ENCODE measurements around the gene VPS8. TPM values are rescaled to one million over a fixed set of nuclear protein-coding genes. Genes with fewer than 3 reads are reported as not detected.

Gene VPS8
- total and polyA plus RNA-seq, 2 donors (not counting 1 experiment from before 2014, with no cell fraction given) = 24.9 to 99.4 TPM

DNA sequence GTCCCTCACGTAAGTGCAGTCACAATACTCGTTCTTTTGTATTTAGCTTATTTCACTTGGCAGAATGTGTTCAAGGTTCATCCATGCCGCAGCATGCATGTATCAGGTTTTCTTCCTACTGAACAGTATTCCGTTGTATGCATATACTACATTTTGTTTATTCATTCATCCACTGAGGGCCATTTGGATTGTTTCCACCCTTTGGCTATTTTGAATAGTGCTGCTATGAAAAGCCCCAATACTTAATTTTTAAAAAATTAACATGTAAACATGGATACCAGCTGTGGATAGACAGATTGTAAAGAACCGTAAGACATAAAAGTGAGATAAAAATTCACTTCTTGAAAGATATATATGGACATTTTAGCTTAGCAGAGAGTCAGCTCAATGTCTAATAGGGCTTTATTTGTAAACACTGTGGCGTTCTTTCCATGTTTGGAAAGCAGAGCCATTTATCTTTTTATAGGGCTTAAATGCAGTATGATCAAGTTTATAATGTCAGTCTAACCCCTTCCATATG, 115.9 kb downstream of the VPS8 start:
- Histone ChIP-seq H3K27me3 (ENCODE audit: control insufficient read depth, insufficient read depth, low read length) (no peaks in the 10 kb centered on the region), H2AFZ (ENCODE audit: low read length) (no peak overlapping the region), H3K4me3 (replicated peaks in 1 of 4; ENCODE audit: control extremely low read depth in 1 of 4, insufficient read depth in 1 of 4, low read depth in 3 of 4, low read length in 4 of 4) (no peak overlapping the region), H3K4me1 (ENCODE audit: control insufficient read depth, extremely low read depth, insufficient read depth, low read length) (no peaks in the 10 kb centered on the region), H3K27ac (ENCODE audit: insufficient read depth, low read length) (no peak overlapping the region), H4K20me1 (ENCODE audit: control insufficient read depth, extremely low read depth, insufficient read depth, low read length) (no peaks in the 10 kb centered on the region), H3K79me2 (ENCODE audit: control insufficient read depth, insufficient read depth, low read length) (no peaks in the 10 kb centered on the region), H3K36me3 (ENCODE audit: control insufficient read depth, insufficient read depth, low read length) (no peaks in the 10 kb centered on the region), H3K9me3 (ENCODE audit: control insufficient read depth, insufficient read depth, low read depth, low read length) (no peaks in the 10 kb centered on the region), H3K4me2 (ENCODE audit: extremely low read depth, insufficient read depth, low read length) (no peak overlapping the region), H3K9ac (ENCODE audit: insufficient read depth, low read length) (no peak overlapping the region)
- DNase-seq (ENCODE audit: low read depth in 2 of 2) = peak in 1 of 2 donors; percentile 13
- TF ChIP-seq CTCF (conservative IDR thresholded peaks at IDR 0.05 in 1 of 2, IDR thresholded peaks at IDR 0.05 in 1 of 2; ENCODE audit: low read depth in 1 of 2, low read length in 2 of 2) = no peak
- no peak for TF ChIP-seq EZH2 (IDR thresholded peaks at IDR 0.05; ENCODE audit: low read length, missing control alignments)

DNA sequence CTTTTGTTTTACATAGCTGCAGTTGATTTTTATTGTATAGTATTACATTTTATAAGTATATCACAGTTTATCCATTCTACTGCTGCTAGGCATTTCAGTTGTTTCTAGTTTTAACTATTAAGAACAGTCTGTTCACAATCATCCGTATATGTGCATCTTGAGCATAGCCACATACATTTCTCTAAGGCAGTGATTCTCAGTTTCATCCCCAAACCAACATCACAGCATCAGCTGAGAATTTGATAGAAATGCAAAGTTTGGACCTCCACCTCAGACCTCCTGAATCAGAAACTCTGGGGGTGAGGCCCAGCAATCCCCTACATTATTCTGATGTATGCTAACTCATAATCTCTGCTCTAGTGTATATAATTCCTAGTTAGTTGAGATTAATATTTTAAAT, 120.8 kb downstream of the VPS8 start:
- Histone ChIP-seq H4K20me1 (ENCODE audit: control insufficient read depth, extremely low read depth, insufficient read depth, low read length) (no peaks in the 10 kb centered on the region), H2AFZ (ENCODE audit: low read length) (no peak overlapping the region), H3K27ac (ENCODE audit: insufficient read depth, low read length) (no peak overlapping the region), H3K9ac (ENCODE audit: insufficient read depth, low read length) (no peak overlapping the region), H3K36me3 (ENCODE audit: control insufficient read depth, insufficient read depth, low read length) (no peaks in the 10 kb centered on the region), H3K4me1 (ENCODE audit: control insufficient read depth, extremely low read depth, insufficient read depth, low read length) (no peaks in the 10 kb centered on the region), H3K9me3 (ENCODE audit: control insufficient read depth, insufficient read depth, low read depth, low read length) (no peaks in the 10 kb centered on the region), H3K4me3 (replicated peaks in 1 of 4; ENCODE audit: control extremely low read depth in 1 of 4, insufficient read depth in 1 of 4, low read depth in 3 of 4, low read length in 4 of 4) (no peak overlapping the region), H3K4me2 (ENCODE audit: extremely low read depth, insufficient read depth, low read length) (no peak overlapping the region), H3K27me3 (ENCODE audit: control insufficient read depth, insufficient read depth, low read length) (no peaks in the 10 kb centered on the region), H3K79me2 (ENCODE audit: control insufficient read depth, insufficient read depth, low read length) (no peaks in the 10 kb centered on the region)
- DNase-seq (ENCODE audit: low read depth in 2 of 2) = no peak
- TF ChIP-seq CTCF (conservative IDR thresholded peaks at IDR 0.05 in 1 of 2, IDR thresholded peaks at IDR 0.05 in 1 of 2; ENCODE audit: low read depth in 1 of 2, low read length in 2 of 2) = no peak
- no peak for TF ChIP-seq EZH2 (IDR thresholded peaks at IDR 0.05; ENCODE audit: low read length, missing control alignments)

DNA sequence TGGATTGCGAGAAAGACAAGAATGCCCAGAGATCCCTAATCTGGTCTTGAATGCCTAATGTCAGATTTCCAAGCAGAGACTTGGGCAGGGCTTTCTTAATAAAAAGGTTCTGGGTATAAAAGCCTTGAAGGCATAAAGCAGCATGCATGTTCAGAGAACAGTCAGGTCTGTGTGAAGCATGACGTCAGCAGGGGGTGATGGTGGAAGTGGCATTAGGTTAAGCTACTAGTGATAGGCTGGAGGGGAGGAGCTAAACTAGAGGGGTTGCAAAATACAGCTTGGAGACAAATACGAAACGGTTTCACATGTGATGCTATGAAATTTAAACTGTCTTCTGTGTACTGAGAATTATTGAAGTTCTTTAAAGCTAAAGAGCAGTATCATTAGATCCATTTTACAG, 125.6 kb downstream of the VPS8 start:
- TF ChIP-seq CTCF (conservative IDR thresholded peaks at IDR 0.05 in 1 of 2, IDR thresholded peaks at IDR 0.05 in 1 of 2; ENCODE audit: low read depth in 1 of 2, low read length in 2 of 2) = no peak
- no peak for TF ChIP-seq EZH2 (IDR thresholded peaks at IDR 0.05; ENCODE audit: low read length, missing control alignments)
- H3K4me2 ChIP-seq (ENCODE audit: extremely low read depth, insufficient read depth, low read length) = no peak overlapping the region

More for the DNA sequence above, 125.6 kb downstream of the VPS8 start:
- H3K4me1 ChIP-seq (ENCODE audit: control insufficient read depth, extremely low read depth, insufficient read depth, low read length) = no peaks in the 10 kb centered on the region
- no peak overlapping the region for H2AFZ ChIP-seq (ENCODE audit: low read length)
- no peak overlapping the region for H3K9ac ChIP-seq (ENCODE audit: insufficient read depth, low read length)
- H4K20me1 ChIP-seq (ENCODE audit: control insufficient read depth, extremely low read depth, insufficient read depth, low read length) = no peaks in the 10 kb centered on the region
- DNase-seq (ENCODE audit: low read depth in 2 of 2) = no peak
- no peaks in the 10 kb centered on the region for H3K36me3 ChIP-seq (ENCODE audit: control insufficient read depth, insufficient read depth, low read length)
- no peaks in the 10 kb centered on the region for H3K9me3 ChIP-seq (ENCODE audit: control insufficient read depth, insufficient read depth, low read depth, low read length)
- no peaks in the 10 kb centered on the region for H3K27me3 ChIP-seq (ENCODE audit: control insufficient read depth, insufficient read depth, low read length)
- H3K27ac ChIP-seq (ENCODE audit: insufficient read depth, low read length) = no peak overlapping the region
- H3K4me3 ChIP-seq (replicated peaks in 1 of 4; ENCODE audit: control extremely low read depth in 1 of 4, insufficient read depth in 1 of 4, low read depth in 3 of 4, low read length in 4 of 4) = no peak overlapping the region
- H3K79me2 ChIP-seq (ENCODE audit: control insufficient read depth, insufficient read depth, low read length) = no peaks in the 10 kb centered on the region
